WTC11 (cell line): ENCODE data around the gene RAPGEF2.

Experiments
- CTCF ChIP-seq: fragments of 200-600 bp; IDR thresholded peaks from 2 replicates; pipeline ENCODE4 v1.8.0; 2022; ENCODE audit warnings: antibody characterized with exemption
- KAT7 ChIP-seq: sonication (generic); formaldehyde crosslinking; IDR thresholded peaks from 2 replicates; pipeline ENCODE4 v1.8.1; 2023; ENCODE audit warnings: missing genetic modification reagents, mild to moderate bottlenecking, borderline replicate concordance
- ZNF232 ChIP-seq: sonication (generic); formaldehyde crosslinking; IDR thresholded peaks from 2 replicates; pipeline ENCODE4 v1.8.0; 2022; ENCODE audit warnings: mild to moderate bottlenecking, missing genetic modification reagents

DNA sequence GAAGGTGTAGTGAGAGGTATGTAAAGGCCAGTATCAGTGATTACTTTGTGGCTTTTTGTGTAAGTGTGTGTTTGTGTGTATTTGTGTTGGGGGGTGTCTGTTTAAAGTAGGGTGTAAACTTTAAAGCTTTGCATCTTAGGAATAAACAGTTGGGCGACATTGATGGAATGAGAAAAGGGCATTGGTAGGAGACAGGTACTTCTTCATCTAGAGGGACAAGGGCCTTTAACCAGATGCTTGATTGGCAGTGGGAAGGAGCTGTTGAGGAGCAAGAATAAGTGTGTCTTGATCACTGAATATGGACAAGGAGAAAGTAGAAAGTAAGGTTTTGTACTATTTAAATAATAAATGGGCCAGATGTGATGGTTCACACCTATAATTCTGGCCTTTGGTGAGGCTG lies 48.8 kb downstream of the RAPGEF2 start:
- TF ChIP-seq KAT7 (CRISPR knock-in tag) (no peak), ZNF232 (no peak), CTCF (no peak)
